ENCODE results near the gene CTDSPL. TPM values are rescaled to one million over a fixed set of nuclear protein-coding genes. Genes with fewer than 3 reads are reported as not detected.
A peak's percentile ranks its signal among the peaks of the same experiment; 100 is the strongest.

The CTDSPL gene
- total RNA-seq, 1 donor = 34.7 TPM

DNA sequence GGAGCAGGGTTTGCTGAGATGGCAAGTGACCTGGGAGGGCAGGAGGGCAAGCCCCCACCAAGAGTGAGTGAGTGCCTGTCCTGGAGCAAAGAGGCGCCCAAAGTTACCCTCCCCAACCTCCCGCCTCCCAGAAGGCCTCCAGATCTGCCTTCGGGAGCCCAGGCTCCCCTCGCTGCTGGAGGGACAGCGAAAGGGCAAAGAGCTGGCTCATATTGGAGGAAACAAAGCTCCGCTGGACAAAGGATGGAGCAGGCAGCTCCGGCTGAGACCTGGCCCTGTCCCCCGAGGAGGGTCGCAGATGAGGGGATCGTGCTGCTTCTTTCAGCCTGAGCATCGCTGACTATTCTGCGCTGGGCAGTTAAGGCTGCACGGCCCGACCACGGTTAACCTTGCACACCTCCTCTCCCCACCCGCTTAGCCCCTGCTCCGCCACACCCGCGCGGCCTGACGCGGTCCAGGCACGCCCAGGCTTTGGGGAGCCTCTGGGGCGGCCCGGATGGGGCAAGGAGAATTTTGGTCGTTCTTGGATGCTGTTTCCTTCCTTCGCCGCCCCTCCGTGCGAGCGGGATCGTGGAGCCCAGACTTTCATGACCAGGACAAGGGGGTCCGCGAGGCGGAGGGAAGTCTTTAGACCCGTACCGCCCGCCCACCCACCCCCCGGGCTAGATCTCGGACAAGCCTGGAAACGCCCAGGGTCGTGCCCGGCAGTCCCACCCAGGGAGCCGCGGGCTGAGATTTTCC lies 167.1 kb downstream of the CTDSPL start:
- no peaks in the 10 kb centered on the region for H3K36me3 ChIP-seq (ENCODE audit: insufficient read depth, low read length)
- peak overlapping the region; percentile 82 for H3K4me3 ChIP-seq (ENCODE audit: insufficient read depth, low read length)
- peak; percentile 92 for DNase-seq (ENCODE audit: insufficient read length, low spot score, missing footprints)
- peaks cover 36% of the 10 kb centered on the region for H3K4me1 ChIP-seq (ENCODE audit: insufficient read depth, low read length)
- H3K27ac ChIP-seq (ENCODE audit: low read depth, low read length) = no peak overlapping the region
- peak overlapping the region; percentile 88 for H3K4me2 ChIP-seq (ENCODE audit: insufficient read depth, low read length)
- H4K20me1 ChIP-seq (ENCODE audit: insufficient read depth, low read length) = peaks cover 4% of the 10 kb centered on the region
- no peaks in the 10 kb centered on the region for H3K27me3 ChIP-seq (ENCODE audit: insufficient read depth, low read length)
- TF ChIP-seq, protein P1, sequence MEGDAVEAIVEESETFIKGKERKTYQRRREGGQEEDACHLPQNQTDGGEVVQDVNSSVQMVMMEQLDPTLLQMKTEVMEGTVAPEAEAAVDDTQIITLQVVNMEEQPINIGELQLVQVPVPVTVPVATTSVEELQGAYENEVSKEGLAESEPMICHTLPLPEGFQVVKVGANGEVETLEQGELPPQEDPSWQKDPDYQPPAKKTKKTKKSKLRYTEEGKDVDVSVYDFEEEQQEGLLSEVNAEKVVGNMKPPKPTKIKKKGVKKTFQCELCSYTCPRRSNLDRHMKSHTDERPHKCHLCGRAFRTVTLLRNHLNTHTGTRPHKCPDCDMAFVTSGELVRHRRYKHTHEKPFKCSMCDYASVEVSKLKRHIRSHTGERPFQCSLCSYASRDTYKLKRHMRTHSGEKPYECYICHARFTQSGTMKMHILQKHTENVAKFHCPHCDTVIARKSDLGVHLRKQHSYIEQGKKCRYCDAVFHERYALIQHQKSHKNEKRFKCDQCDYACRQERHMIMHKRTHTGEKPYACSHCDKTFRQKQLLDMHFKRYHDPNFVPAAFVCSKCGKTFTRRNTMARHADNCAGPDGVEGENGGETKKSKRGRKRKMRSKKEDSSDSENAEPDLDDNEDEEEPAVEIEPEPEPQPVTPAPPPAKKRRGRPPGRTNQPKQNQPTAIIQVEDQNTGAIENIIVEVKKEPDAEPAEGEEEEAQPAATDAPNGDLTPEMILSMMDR (IDR thresholded peaks at IDR 0.05; ENCODE audit: extremely low read depth, low read depth, low read length) = no peak
- H3K9me3 ChIP-seq (ENCODE audit: low read depth, low read length) = no peaks in the 10 kb centered on the region
- peak overlapping the region; percentile 78 for H2AFZ ChIP-seq (ENCODE audit: low read length)
- H3K79me2 ChIP-seq (ENCODE audit: insufficient read depth, low read length) = peaks cover 16% of the 10 kb centered on the region

DNA sequence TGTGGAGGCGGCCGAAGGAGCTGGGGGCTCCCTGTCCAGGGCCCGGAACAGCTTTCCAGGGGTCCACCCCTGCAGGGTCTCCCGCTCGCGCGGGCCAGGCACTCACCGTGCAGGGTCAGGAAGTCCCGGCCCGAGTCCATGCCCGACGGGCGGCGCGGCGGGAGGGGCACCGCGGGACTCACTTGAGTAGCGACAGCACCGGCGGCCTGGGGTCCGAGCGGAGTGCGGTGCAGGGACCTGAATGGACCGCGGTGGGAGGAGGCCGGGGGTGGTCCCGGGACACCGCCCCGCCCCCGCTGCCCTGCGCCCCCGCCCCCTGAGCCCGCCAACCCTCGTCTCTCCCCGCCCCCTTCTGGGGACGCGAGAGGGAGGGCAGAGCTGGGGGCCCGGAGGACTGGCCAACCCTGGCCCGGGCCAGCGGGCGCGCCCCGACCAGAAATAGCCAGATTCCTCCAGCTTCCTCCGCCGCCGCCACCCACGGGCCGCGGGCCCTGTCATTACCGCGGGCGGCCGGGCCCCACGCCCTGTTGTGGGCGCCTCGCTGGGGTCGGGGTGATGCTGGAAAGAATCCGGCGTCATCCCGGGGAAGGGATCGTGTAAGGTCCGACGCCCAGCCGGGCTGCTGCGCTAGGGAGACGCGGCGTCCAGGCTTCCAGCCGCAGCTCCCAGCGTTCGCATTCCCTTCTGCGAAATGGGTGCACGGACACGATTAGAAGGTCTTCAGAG lies 167.9 kb downstream of the CTDSPL start, which contains the start of gene PLCD1:
Gene PLCD1 (minus strand): TSS at position 243 of the 726 bp plus-strand sequence. CDS start 103 bp downstream, at position 140.
- no peaks in the 10 kb centered on the region for H3K27me3 ChIP-seq (ENCODE audit: insufficient read depth, low read length)
- H3K9me3 ChIP-seq (ENCODE audit: low read depth, low read length) = no peaks in the 10 kb centered on the region
- peaks cover 4% of the 10 kb centered on the region for H4K20me1 ChIP-seq (ENCODE audit: insufficient read depth, low read length)
- peak; percentile 98 for DNase-seq (ENCODE audit: insufficient read length, low spot score, missing footprints)
- H3K4me3 ChIP-seq (ENCODE audit: insufficient read depth, low read length) = peak within 1 kb of the TSS; percentile 82
- no peaks in the 10 kb centered on the region for H3K36me3 ChIP-seq (ENCODE audit: insufficient read depth, low read length)
- peak within 1 kb of the TSS; percentile 78 for H2AFZ ChIP-seq (ENCODE audit: low read length)
- H3K27ac ChIP-seq (ENCODE audit: low read depth, low read length) = peak within 1 kb of the TSS; percentile 72
- peaks cover 13% of the 10 kb centered on the region for H3K79me2 ChIP-seq (ENCODE audit: insufficient read depth, low read length)
- H3K4me2 ChIP-seq (ENCODE audit: insufficient read depth, low read length) = peak within 1 kb of the TSS; percentile 88
- TF ChIP-seq, protein P1 (IDR thresholded peaks at IDR 0.05; ENCODE audit: extremely low read depth, low read depth, low read length) = no peak
- H3K4me1 ChIP-seq (ENCODE audit: insufficient read depth, low read length) = peaks cover 32% of the 10 kb centered on the region

DNA sequence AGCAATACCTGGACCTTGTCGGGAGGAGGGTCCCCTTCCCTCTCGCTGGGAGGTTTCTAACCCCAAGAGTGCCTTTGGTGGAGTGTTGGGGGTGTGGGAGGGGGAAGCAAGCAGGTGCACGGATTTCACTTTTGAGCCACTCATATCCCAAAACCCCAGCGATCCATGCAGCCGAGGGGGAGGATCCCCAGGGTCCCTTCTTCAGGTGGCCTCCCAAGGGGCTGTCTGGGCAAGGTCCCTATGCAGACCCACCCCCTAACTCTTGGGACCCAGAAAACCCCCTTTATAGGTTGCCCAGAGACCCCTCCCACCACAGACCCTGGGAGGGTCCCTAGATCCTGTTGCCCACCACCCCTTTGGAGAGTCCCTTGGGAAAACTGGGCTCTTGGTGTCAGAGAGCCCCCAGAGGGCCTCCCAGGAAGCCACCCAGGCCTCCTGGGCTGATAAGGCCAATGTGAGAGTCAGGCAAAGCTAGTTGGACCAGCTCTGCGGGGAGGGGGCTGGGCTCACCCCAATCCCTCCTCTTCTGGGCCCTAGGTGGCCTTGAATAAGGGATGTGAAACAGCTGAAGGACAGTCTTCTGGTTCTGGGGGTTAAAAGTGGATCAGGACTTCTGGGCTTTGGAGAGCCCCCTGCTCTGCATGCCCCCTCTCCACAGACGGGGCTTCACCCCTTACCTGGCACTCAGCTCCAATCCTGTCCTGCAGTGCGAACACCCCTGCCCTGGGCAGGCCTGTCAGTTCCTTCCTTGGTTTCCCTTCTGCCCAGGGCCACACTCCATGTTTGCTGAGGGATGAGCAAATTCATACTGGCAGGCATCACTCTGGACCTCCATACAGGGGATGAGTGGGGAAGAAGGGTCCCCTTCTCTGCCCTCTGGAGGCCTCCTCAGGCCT lies 168.7 kb downstream of the CTDSPL start:
- peaks cover 29% of the 10 kb centered on the region for H3K4me1 ChIP-seq (ENCODE audit: insufficient read depth, low read length)
- H3K4me3 ChIP-seq (ENCODE audit: insufficient read depth, low read length) = peak overlapping the region; percentile 82
- H3K27ac ChIP-seq (ENCODE audit: low read depth, low read length) = peak overlapping the region; percentile 72
- peak overlapping the region; percentile 74 for H2AFZ ChIP-seq (ENCODE audit: low read length)
- H4K20me1 ChIP-seq (ENCODE audit: insufficient read depth, low read length) = peaks cover 4% of the 10 kb centered on the region
- no peaks in the 10 kb centered on the region for H3K27me3 ChIP-seq (ENCODE audit: insufficient read depth, low read length)
- DNase-seq (ENCODE audit: insufficient read length, low spot score, missing footprints) = peak; percentile 81
- H3K79me2 ChIP-seq (ENCODE audit: insufficient read depth, low read length) = peaks cover 11% of the 10 kb centered on the region
- TF ChIP-seq, protein P1 (IDR thresholded peaks at IDR 0.05; ENCODE audit: extremely low read depth, low read depth, low read length) = no peak
- no peaks in the 10 kb centered on the region for H3K9me3 ChIP-seq (ENCODE audit: low read depth, low read length)
- no peaks in the 10 kb centered on the region for H3K36me3 ChIP-seq (ENCODE audit: insufficient read depth, low read length)
- H3K4me2 ChIP-seq (ENCODE audit: insufficient read depth, low read length) = peak overlapping the region; percentile 88

All from osteoblast (primary cell).